GM19467 (cell line): ENCODE data around the gene EEF2.
A peak's percentile ranks its signal among the peaks of the same experiment; 100 is the strongest.

Source experiments
- ATAC-seq: cut with Tn5 transposase; IDR thresholded peaks from one replicate; pipeline ENCODE4 v1.9.1; 2021; ENCODE audit warnings: mild to moderate bottlenecking, moderate library complexity; ENCODE audit not compliant: unreplicated experiment

The EEF2 gene

DNA sequence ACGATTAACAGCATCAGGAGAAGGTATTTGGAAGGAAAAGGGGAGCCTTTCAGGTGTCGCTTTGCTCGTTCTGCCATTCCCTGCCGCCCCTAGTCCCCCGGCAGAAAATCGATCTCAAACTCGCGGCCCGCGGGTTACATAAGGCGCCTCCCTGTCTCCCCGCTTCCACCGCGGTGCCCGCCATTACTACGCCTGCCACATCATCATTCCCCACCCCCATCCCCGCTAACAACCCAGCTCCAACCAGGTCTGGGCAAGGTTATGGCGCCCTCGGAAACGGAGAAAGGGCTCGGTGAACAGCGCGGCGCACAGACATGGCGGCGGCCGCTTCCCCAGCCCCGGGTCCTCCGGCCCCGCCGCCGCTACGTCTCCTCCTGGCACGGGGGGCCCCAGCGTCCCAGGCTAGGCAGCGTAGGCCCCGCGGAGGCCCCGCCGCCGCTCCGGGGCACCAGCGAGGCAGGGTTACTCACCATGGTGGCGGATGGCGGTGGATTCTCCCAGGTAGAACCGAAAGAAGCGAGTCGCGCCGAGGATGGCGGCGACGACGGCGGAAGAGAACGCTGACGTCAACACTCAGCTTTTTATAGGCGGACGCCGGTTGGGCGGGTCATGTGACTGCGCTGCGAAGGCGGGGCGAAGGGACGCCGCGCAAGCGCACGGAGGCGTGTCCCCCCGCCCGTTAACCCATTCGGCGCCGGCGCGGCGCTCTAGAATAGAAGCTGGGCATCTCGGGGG is at the start of gene EEF2:
TSS of gene EEF2 (minus strand) at position 556 of the 735 bp plus-strand sequence. CDS start at position 473, 83 bp downstream.
- peak; percentile 44 for ATAC-seq

DNA sequence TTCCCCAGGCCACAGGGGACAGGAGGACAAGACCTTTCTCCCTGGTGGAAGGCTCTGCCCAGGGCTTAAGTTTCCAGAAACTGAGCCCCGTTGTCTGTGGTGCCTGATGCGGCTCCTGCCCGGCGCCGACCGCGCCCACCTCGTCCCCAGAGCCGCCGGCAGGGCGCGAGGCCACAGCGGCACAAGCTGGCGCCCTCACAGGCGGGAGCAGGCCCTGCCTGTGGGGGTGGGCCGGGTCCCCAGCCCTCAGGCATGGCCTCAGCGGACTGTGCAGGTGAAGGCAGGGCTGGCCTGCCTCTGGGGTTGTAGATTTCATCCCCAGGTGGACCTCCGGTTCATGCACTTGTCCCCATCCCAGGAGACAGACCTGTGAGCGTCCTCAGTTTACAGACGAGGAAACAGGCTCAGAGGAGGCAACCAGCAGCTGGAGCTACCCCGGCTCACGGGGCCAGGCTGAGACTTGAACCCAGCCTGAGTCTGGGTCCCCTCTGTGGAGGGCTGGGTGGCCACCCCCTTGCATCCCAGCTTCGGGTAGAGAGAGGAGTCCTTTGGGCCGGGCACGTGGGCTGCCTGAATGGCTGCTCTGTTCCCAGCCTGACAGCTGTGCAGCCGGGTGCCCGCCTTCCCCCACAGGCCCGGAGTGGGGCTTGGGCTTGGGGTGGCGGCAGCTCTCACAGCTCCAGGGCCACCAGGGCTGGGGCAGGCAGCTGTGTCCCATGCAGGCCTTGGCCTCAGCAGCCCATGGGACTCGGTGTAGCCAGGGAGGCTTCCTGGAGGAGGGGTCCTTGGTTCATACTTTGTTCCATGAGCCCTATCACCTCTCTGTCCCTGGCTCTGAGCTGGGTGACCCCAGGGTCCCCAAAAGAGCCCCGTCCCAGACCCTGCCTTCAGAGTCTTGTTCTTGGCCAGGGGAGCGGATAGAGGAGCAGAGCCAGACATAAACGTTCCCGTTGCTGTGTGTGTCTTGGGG is 49.1 kb upstream of the EEF2 start:
- no peak for ATAC-seq

DNA sequence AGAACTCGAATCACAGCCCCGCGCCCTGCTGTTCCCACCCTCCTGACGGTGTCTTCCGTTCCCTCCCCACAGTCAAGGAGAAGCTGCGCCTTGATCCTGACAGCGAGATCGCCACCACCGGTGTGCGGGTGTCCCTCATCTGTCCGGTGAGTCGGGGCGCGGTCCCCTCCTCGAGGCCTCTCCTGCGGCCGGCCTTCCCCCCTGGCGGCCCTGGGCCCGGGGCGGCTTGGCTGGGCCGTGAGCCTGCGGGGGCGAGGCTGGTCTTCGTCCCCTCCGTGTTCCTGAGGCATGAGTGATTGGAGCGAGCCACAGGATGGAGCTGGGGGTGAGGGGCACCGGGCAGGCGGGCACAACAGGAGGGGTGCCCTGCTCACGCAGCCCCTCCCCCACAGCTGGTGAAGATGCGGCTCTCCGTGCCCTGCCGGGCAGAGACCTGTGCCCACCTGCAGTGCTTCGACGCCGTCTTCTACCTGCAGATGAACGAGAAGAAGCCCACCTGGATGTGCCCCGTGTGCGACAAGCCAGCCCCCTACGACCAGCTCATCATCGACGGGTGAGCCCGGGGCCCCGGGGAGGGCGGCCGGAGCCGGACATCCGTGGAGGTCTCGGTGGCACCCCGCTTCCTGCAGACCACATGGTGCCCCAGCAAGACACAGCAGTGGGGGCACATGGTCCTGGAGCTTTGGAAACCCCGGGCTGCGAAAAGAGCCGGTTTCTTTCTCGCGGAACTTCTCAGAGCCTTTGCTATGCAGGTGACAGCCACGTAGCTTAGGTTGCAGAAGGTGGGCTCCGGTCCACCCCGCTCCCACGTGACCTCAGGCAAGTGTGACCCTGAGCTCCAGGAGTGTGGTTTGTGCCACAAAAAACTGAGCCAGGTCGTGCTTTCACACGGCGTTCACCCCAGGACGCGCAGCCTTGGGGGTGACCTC is 48.0 kb upstream of the EEF2 start:
- no peak for ATAC-seq

DNA sequence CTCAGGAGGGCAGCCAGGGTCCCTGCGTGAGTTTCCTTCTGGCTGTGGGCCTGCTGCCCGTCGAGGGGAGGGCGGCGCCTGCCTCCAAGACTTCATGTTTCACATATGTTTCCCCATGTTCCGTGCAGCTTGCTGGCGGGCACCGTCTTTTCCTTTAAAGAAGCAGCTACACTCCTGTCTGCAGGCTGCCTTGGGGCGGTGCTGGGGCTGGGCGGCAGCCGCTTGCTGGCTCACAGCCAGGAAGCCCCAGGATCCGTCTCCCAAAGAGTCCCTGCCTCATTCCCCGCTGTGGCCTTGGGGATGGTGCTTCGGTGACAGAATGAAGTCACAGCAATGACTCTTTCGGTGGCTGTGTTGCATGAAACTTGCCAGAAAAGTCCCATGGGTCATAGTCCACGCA is 47.2 kb upstream of the EEF2 start:
- no peak for ATAC-seq

DNA sequence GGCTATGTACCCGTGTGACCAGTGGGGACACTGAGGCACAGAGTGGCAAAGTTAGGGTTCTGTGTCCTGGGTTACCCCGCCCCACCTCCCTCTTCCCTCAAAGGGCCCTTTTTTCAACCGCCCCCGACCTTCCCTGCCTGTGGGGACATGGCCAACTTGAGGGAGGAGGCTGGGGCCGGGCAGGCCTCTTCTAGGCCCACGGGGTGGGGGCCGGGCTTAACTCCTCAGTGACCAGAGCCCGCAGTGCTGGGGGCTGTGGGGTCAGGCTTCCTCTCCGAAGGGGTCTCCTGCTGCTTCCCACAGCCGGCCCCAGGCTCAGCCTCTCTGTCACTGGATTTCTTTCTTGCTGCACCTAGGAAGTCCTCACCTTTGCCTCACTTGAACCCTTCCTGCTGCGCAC is 46.2 kb upstream of the EEF2 start:
- ATAC-seq: no peak

DNA sequence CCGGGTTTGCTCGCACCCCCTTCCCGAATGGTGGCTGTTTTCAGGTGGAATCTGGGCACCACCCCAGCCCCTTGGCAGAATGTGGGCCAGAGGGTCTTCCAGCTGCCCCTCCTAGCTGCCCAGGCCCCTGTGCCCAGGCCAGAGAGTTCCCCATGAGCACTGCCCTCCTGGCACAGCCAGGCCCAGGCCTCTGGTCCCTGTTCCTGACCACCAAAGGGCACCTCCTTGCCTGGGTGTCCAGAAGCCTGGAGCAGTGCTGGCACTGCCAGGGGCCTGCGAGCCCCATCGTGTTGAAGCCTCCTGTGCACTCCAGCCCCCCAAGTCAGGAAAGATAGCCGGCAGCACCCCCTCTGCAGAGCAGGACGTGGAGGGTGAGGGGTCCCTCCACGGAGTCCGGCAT is 45.7 kb upstream of the EEF2 start:
- ATAC-seq: no peak

DNA sequence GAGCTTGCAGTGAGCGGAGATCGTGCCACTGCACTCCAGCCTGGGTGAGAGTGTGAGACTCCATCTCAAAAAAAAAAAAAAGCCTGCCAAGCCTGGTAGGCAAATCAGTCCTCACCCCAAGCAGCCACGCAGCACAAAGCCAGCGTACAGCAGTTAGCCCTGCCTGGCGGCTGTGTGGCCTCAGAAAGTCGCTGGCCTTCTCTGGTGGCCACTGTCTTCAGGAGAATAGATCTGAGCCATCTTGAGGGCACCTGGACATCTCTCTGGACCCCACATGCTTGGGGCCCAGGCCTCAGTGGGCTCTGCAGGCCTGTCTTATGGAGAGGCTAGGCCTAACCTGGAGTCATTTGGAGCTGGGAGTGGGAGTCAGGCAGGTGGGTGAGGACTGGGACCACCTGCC is 45.3 kb upstream of the EEF2 start:
- no peak for ATAC-seq

DNA sequence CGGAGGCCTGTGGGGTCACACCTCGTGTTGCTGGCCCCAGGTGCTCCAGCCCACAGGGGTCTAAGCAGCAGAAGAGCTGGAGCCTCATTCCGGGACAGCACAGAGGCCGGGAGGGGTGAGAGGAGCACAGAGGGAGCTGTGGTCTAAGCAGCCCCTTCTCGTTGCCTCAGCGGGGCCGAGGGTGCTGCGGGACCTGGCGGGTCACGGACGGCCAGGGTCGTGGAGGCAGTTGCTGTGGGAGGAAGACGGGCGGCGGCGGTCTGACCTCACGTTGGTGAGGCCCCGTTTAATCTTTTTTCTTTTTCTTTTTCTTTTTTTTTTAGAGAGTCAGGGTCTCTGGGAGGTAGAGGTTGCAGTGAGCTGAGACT is 44.0 kb upstream of the EEF2 start:
- ATAC-seq: no peak

DNA sequence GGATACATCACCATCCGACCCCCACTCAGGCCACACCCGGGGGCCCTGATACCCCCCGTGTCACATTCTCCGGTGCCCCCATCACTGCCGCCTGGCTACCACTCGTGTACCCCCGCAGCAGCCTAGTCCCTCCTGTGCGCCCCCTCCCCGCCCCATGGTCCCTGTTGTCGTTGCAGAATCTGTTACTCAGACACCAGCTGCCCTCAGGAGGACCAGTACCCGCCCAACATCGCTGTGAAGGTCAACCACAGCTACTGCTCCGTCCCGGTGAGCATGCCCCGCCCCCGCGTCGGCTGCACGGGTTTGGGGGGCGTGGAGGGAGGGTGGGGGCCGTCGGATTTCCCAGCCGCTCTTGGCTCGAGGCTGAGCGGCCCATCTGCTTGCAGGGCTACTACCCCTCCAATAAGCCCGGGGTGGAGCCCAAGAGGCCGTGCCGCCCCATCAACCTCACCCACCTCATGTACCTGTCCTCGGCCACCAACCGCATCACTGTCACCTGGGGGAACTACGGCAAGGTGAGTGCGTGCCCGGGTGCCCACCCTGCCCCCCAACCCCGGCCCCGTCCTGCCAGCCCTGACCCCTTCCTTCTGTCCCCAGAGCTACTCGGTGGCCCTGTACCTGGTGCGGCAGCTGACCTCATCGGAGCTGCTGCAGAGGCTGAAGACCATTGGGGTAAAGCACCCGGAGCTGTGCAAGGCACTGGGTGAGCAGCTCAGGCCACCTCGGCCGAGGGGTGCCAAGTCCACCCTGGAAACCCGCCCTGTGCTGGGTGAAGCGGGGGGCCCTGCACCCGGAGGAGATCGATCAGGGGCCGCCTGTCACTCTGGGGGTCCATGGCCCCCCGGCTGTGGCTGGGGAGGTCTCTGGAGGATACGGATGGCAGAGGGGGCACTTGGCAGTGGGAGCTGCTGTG is 43.3 kb upstream of the EEF2 start:
- ATAC-seq: no peak

DNA sequence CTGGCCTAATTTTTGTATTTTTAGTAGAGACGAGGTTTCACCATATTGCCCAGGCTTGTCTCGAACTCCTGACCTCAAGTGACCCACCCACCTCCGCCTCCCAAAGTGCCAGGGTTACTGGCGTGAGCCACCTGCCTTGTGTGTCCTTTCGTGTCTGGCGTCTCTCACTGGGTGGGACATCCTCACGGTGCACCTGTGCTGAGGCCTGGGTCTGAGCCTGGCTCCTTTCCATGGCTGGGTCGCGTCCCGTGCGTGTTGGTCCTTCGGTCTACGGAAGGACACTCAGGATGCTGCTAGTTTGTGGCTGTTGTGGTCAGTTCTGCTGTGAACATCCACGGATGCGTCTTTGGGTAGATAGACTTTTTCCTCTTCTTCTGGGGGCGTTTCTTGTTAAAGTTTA is 41.9 kb upstream of the EEF2 start:
- no peak for ATAC-seq

DNA sequence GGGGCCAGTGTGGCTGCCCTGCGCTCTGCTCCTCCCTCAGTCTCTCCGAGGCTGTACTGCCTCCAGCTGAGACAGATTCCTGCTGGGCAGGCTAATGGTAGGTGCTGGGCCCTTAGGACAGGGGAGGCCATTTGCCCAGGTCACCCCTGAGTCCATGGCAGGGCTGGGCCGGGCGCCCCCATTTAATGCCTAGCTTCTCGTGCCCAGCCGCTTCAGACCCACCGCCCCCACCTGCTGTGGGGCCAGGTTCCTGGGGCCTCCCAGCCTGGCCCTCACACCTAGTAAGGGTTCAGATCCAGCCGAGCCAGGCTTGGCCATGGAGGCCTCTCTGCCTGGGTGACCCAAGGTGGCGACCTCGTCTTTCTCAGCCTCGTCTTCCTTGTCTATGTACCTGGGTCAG is 40.1 kb upstream of the EEF2 start:
- no peak for ATAC-seq

DNA sequence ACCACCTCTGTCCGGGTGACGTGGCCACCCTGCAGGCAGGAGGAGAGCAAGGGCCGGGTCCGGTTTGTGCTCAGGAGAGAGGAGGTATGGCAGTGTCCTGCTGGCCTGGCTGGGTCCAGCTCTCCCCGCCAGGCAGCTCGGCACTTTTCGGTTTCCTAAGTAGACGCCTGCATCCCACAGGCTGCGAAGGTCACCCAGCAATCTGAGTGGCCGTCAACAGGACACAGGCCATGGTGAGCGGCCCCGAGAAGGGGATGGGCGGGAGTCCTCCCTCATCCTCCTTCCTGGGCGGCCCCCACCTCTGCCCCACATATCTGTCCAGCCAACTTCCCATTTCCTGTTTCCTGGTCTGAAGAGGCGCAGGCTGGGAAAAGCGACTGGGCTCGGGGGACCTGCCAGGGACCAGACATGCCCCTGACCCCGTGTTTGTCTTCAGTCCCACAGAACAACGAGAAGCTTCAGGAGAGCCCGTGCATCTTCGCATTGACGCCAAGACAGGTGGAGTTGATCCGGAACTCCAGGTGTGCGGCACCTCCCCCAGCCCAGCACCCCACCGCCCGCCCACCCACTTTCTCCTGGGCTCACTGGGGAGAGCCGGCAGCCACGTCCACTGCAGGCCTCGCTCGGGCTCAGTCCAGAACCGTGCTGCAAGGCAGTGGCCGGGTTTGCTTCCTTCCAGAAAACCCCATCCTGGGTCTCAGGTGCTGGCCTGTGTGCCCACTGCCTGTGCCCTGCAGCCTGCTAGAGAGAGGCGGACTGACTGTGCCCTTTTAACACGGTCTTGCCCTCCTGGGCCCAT is 38.5 kb upstream of the EEF2 start:
- ATAC-seq: no peak

DNA sequence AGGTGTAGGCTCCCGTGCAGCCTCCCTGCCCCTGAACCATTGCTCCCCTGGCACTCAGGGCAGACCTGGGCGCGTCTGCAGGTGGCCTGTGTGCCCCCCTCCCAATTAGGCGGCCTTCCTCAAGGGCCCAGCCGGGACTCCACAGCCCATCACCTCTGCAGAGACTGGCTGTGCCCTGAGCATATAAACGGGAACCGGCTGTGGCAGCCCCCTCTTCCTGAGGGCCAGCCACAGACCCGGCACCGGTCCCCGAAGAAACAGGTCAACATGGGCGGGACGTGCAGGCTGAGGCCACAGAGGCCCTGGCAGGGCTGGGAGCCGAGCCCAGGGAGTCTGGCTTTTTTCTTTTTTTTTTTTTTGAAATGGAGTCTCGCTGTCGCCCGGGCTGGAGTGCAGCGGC is 34.3 kb upstream of the EEF2 start:
- ATAC-seq: no peak

DNA sequence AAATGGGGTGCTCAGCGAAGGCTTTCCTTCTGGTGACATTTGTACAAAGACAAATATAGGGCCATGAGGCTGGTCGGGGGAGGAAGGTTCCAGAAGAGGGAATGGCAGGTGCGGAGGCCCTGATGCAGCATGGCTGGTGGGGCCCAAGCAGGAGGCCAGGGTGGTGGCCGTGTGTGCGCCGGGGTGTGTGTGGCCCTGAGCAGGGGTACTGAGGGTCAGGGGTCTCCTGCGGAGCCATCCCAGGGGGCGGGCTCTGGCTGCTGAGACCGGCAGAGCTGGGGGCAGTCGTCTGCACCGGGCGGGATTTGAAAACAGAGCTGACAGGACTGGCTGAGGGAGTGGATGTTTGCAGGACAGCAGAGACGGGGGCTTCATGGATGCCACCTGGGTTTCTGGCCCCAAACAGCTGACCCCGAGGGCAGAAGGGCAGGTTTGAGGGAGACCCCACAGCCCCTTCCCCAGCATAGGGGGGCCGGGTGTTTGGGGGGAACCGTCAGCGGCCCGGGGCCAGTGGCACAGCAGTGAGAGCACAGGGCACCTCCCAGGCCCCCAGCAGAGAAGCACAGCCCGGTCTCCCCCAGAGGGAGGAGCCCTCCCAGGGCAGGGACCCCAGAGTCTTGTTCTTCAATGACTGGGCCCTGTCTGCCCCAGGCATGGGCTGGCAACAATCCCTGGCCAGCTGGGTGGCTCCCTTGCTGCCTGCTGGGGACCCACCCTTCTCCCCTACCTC is 33.7 kb upstream of the EEF2 start:
- no peak for ATAC-seq

DNA sequence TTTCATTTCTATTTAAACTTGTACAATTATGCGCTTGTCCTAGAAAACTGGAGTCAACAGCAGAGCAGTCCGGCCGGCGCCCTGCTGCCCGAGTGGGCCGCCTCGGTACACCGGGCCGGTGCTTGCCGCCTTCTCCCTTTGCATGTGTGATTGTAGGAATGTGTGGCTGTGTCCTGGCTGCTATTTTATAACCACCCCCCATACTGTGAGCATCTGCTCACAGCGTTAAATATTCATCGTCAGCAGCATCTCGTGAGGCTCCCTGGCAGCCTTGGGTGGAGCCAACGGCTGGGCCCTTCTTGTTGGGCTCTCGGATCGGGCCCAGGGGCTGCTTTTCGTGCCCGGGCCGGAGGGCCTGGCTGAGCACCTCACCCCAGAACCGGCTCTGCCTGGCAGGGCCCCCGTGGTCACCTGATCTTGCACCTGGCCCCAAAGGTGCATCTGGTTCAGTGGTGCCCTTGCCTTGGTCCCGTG is 32.9 kb upstream of the EEF2 start:
- ATAC-seq: no peak

DNA sequence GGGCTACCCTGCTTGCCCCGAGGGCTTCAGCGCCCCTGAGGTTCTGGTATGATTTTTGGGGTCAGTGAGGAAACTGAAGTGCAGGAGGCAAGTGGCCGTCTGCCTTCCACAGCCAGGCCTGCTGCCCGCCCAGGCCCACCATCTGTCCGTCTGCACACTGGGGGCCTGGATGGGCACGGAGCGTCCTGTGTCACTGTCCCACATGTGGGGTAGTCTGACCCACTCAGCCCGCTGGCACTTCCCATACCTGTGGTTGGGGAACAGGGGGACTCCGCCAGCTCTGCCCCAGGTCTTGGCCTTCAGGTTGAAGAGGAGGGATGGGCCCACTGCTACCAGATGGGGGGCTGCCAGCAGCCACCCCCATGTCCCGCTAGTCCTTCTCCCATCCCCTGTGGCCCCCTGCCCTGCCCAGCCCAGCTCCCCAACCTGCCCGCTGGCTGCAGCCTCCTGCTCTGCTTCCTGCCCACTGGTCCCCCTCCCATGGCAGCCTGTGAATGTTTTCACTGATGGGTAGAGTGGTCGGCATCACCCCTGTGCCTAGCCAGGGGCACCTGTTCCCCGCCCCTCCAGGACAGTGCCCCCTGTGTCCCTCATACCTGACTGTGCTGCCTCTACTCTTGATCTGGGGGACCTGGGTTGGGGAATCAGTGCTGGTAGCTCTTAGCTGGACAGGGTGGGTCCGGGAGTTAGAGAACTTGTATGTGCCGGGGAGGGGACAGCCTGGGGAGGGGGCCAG is 31.8 kb upstream of the EEF2 start:
- no peak for ATAC-seq

DNA sequence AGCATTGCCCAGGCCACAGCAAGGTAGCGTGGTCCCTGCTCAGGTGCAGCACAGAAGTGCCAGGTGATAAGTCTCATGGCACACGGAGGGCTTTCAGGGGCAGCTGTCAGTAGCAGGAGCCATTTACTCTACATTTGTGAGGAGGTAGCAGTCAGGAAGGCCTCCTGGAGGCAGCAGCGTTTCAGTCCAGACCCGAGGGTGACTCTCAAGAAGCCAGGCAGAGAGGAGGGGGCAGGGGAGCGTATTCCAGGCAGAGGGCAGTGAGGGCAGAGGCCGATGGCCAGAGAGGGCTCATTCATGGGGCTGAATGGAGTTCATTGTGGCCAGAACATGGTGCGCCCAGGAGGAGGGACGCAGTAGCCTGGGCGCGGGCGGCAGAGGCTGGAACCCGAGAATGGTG is 31.2 kb upstream of the EEF2 start:
- no peak for ATAC-seq
